ENCODE results near the gene PLEKHA4.

- no peak for TF ChIP-seq CTCF (conservative IDR thresholded peaks at IDR 0.05; ENCODE audit: low read depth, low read length)
- TF ChIP-seq EZH2 (IDR thresholded peaks at IDR 0.05; ENCODE audit: borderline replicate concordance, low read depth, low read length, poor library complexity, severe bottlenecking) = no peak
These were observed 10.0 kb upstream of the PLEKHA4 start for GRCh38 chr19:48878196-48879024.
